Breast epithelium (tissue), 3 donors: ENCODE measurements around the gene STIMATE.

ENCODE experiments used
- POLR2A ChIP-seq: fragments of 450-650 bp; IDR thresholded peaks from one replicate; pipeline ENCODE4 v1.6.1; 2016; ENCODE audit warnings: antibody characterized with exemption, mild to moderate bottlenecking, moderate library complexity
- POLR2AphosphoS5 ChIP-seq, 3 donors: sonication (generic); formaldehyde crosslinking; IDR thresholded peaks; one replicate each; pipeline ENCODE4 v1.6.1; 2017; ENCODE audit warnings: antibody characterized with exemption in 3 of 3
- TF ChIP-seq, protein P1 (sequence below), 3 donors: fragments of 450-650 bp; IDR thresholded peaks; one replicate each; pipeline ENCODE4 v1.5.1; 2016 to 2017; ENCODE audit warnings: antibody characterized with exemption in 3 of 3, mild to moderate bottlenecking in 3 of 3, moderate library complexity in 3 of 3

DNA sequence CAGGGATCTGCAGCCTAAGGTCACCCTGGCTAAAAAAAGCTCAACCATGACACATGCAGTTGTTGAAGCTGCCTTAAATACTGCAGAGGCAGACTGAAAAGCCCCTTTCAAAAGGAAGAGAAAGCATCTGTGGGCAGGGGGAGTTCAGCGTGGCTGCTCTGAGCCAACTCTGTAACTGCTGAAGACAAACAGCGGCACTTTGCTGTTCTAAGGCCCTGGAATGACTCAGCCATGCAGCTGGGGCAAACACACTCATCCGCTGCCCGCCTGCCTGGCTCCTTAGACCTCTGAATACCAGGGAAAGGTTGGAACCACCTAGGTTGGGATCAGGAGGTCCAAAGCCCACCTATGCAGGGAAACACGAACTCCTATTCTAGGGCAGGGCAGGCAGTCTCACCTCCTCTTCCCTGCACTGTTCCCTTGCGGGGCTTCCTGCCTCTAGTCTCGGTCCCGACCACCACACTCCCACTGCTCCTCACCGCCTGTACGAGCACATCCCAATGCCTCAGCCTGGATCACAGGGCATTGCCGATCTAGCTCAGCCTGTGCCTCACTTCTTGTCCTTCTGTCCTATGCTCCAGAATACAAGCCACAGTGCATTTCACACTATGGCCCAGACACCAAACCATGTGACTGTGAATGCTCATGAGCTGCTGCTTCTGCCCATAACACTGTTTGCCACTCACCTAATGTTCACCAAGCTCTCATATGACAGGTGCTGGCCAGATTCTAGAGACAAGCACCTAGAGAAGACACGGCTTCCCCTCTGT, 56.0 kb downstream of the STIMATE start:
- TF ChIP-seq, protein P1, sequence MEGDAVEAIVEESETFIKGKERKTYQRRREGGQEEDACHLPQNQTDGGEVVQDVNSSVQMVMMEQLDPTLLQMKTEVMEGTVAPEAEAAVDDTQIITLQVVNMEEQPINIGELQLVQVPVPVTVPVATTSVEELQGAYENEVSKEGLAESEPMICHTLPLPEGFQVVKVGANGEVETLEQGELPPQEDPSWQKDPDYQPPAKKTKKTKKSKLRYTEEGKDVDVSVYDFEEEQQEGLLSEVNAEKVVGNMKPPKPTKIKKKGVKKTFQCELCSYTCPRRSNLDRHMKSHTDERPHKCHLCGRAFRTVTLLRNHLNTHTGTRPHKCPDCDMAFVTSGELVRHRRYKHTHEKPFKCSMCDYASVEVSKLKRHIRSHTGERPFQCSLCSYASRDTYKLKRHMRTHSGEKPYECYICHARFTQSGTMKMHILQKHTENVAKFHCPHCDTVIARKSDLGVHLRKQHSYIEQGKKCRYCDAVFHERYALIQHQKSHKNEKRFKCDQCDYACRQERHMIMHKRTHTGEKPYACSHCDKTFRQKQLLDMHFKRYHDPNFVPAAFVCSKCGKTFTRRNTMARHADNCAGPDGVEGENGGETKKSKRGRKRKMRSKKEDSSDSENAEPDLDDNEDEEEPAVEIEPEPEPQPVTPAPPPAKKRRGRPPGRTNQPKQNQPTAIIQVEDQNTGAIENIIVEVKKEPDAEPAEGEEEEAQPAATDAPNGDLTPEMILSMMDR (IDR thresholded peaks at IDR 0.05) = no peak
- TF ChIP-seq POLR2AphosphoS5 (IDR thresholded peaks at IDR 0.05) (no peak), POLR2A (no peak)
